HG03139 (cell line): ENCODE measurements around the gene MORF4L2.

Source experiments
- ATAC-seq: cut with Tn5 transposase; IDR thresholded peaks from one replicate; pipeline ENCODE4 v1.9.1; 2021; ENCODE audit not compliant: unreplicated experiment

MORF4L2 gene

DNA sequence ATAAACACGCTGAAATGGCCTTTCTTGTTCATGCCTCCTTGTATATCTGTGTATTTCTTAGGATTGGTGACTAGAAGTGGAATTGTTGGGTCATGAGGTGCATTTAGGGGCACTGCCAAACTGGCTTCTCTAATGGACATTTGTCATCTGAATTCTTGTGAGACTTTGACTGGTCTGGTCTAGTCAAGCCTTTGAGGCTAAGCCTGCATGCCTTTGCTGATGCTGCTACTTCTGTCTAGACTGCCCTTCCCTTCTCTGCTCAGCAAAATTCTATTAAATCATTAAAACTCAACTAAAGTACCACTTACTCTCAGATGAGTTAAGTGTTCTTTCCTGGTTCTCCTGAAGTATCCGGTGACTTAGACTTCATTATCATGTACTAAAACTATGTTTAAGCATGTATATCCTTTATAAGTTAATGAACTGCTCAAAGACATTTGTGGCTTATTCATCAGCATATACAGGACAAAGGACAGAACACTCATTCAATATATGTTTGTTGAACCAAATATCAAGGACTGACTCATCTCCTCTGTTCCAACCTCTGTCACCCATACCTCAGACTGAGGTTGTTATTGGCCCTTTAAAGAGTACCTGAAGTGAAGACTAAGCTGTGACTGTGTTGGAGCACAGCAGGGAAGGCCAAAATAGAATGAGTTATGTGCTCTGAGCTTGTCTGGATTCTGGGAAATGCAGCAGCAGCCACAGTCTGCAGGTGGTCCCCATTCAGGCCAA lies 48.7 kb downstream of the MORF4L2 start:
- ATAC-seq = no peak

DNA sequence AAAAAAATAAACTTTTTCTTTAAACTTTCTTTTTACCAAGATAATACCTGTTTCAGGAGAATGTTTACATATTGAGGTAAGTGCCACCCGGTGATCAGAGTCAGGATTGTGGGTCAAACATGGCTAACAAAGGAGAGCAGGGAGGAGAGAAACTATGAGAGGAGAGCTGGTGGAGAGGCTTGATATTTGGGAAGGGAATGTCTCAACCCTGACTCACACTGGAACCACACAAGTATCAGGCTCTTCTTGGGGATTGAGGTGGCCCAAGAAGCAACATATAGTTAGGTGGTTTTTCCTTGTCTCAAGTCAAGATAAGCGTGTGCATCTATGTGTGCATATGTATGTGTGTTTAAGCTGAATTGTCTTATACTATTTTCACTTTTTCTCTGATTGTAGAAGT lies 51.1 kb downstream of the MORF4L2 start:
- ATAC-seq = no peak

DNA sequence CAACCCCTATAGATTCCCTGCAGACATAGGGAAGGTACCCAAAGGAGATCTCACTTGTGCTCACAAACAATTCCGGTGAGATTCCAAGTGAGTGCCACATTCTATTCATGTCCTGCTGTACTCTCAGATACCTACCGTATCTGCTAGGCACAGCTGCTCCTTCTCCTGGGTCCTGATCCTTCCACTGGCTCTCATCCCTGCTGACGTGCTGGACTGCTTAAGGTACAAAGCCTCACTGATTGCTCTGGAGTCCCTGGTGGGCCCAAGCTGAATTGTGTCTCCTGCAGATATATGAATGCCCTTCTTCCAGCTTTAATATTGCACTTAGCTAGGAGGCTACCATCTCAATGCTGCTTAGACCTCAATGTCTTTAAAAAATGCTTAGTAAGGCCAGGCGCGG lies 55.4 kb downstream of the MORF4L2 start:
- no peak for ATAC-seq

DNA sequence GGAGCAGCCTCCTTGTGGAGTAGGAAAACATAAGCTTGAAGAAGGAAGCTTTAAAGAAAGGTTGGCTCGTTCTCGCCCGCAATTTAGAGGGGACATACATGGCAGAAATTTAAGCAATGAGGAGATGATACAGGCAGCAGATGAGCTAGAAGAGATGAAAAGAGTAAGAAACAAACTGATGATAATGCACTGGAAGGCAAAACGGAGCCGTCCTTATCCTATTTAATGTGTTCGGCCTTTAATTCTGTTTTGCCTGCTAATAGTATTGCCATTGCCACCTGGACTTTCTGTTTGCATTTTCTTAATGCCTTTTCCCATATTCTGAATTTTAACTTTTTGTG lies 56.4 kb downstream of the MORF4L2 start:
- no peak for ATAC-seq

DNA sequence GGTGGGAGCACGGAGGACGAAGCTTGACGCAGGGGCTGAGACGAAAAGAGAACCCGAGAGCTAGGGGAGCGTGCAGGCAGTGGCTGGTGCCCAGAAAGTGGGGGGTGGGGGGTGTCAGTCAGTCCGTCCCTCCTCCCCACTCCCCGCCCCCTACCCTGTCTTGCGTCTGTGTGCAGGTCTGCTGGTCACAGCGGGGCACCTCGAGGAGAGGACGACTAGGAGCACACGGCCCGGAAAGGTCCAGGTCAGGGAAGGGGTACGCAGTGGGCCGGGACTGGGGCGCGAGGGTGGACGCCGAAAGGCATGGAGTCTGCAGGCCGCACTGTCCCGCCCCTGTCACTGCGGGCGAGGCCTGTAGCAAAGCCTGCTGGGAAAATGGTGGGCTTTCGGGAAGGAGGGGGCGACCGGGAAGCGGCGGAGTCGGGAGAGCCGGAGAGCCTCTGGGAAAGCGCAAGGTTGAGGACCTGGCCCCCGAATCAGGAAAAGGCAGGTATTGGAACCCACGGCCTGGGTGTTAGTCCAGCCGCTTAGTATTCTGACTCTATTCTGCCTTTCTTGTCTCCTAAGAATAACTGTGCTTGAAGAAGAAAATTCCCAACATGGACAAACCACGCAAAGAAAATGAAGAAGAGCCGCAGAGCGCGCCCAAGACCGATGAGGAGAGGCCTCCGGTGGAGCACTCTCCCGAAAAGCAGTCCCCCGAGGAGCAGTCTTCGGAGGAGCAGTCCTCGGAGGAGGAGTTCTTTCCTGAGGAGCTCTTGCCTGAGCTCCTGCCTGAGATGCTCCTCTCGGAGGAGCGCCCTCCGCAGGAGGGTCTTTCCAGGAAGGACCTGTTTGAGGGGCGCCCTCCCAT lies 57.0 kb downstream of the MORF4L2 start:
- peak; percentile 38 for ATAC-seq

DNA sequence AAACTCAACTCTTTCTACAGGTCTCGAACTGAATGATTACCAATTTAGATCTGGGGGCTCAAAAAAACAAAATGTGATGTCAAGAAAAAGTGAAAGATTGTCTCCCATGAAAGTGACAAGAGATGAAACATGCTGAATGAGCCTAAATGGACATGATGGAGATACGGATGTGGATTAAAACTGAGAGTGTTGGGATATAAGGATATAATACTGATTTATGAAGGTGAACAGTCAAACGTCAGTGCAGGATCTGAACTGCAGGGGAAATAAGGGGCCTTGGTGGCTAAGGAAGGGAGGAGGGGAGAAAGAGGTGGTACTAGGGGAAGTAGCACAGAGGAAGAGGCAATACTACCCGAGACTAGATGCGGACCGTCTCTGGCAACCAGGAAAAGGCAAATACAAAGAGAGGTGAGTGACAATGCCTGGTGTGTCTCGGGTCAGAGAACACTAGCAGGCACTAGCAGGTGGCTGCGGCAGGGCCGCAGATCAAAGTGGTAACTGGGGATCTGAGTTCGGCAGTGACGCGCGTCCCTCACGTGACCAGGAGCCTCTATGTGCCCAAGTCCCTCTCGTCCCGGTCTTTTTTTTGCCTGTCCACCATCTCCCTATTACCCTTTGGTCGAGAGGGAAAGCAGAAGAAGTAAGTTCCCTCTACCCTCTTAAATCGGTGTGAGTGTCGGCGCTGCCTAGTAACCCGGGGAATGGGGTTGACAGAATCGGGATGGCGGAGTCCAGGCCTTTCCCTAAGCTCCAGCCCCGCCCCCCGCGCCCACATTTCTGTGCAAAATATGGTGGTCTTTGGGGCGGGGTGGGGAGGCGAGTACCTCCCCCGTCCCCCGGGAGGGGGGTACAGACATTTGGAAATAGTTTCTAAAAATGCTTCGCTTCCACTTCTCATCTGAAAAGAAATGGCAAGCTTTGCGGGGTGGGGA lies 57.8 kb downstream of the MORF4L2 start, which contains the start of gene TCEAL1:
TSS of gene TCEAL1 (plus strand) at position 590 of the 932 bp plus-strand sequence. CDS start 942 bp downstream, outside the sequence.
- ATAC-seq = peak; percentile 60

- ATAC-seq = no peak
Observed at GRCh38 chrX:103626855-103627254, 59.6 kb downstream of the MORF4L2 start.
